ENCODE results near the gene STX5. TPM values are rescaled to one million over a fixed set of nuclear protein-coding genes. Genes with fewer than 3 reads are reported as not detected.

The STX5 gene
- total and polyA plus RNA-seq, 9 of the 15 experiments (the other 6 are each of a cell fraction or from before 2014, with no cell fraction given) = 2.8 to 28.6 (median 23.7) TPM

- TF ChIP-seq DEAF1 (CRISPR knock-in tag; IDR thresholded peaks at IDR 0.05) (no peak), LCOR (CRISPR knock-in tag; IDR thresholded peaks at IDR 0.05) (no peak), NONO (IDR thresholded peaks at IDR 0.05; ENCODE audit: low read depth in 2 of 2, low read length in 1 of 2) (no peak), TBL1XR1 (IDR thresholded peaks at IDR 0.05; ENCODE audit: low read length in 2 of 2) (no peak), ZSCAN29 (IDR thresholded peaks at IDR 0.05) (no peak), NRF1 (conservative IDR thresholded peaks at IDR 0.05 in 1 of 2, IDR thresholded peaks at IDR 0.05 in 1 of 2) (no peak), SIRT6 (IDR thresholded peaks at IDR 0.05; ENCODE audit: low read depth, low read length) (no peak), MEIS2 (IDR thresholded peaks at IDR 0.05; ENCODE audit: partially characterized antibody) (no peak), ZFX (CRISPR knock-in tag; IDR thresholded peaks at IDR 0.05) (peak; percentile 56), MBD1 (CRISPR knock-in tag; IDR thresholded peaks at IDR 0.05) (peak; percentile 86; the same call in 1 of the 2 replicates), PPARD (CRISPR knock-in tag; IDR thresholded peaks at IDR 0.05) (no peak), HES1 (IDR thresholded peaks at IDR 0.05; ENCODE audit: low read depth) (no peak), ZNF699 (CRISPR knock-in tag; IDR thresholded peaks at IDR 0.05; ENCODE audit: insufficient replicate concordance) (no peak), ESRRA (IDR thresholded peaks at IDR 0.05; ENCODE audit: borderline replicate concordance, low read depth) (no peak), KDM4B (IDR thresholded peaks at IDR 0.05; ENCODE audit: borderline replicate concordance in 2 of 2, low read depth in 1 of 2) (no peak), NELFE (IDR thresholded peaks at IDR 0.05; ENCODE audit: insufficient read depth, insufficient read length) (no peak), SMAD4 (CRISPR knock-in tag; conservative IDR thresholded peaks at IDR 0.05) (no peak), CHD1 (IDR thresholded peaks at IDR 0.05; ENCODE audit: low read length) (peak; percentile 17), ZNF707 (CRISPR knock-in tag; conservative IDR thresholded peaks at IDR 0.05) (no peak), SPI1 (IDR thresholded peaks at IDR 0.05; ENCODE audit: borderline replicate concordance, low read depth, low read length) (peak; percentile 44; the same call in 1 of the 2 replicates), PRPF4 (IDR thresholded peaks at IDR 0.05; ENCODE audit: insufficient read depth, low read depth, low read length, poor library complexity, severe bottlenecking) (no peak), CREB3 (tag; conservative IDR thresholded peaks at IDR 0.05; ENCODE audit: low read depth) (0 out of 2 replicates have a peak, but pooled peaks have one; percentile 28), ZKSCAN3 (CRISPR knock-in tag; IDR thresholded peaks at IDR 0.05) (no peak), ZNF384 (IDR thresholded peaks at IDR 0.05; ENCODE audit: low read depth, low read length) (no peak)
Observed at GRCh38 chr11:62770778-62771143, 61.1 kb downstream of the STX5 start (continued).

Measured in K562 (cell line).